Activated CD8-positive, alpha-beta memory T cell treated with anti-CD3 and anti-CD28 coated beads for 1 hour (primary cell): ENCODE results near the gene SPATA24.
A peak's percentile ranks its signal among the peaks of the same experiment; 100 is the strongest.
"Not testable (repeated sequence)": the region's sequence is repeated elsewhere in the genome, so short reads cannot be mapped to it uniquely, and the experiment has no call there.

Experiments used
- DNase-seq, 2 donors: peaks; one replicate each; pipeline ENCODE4 v3.0.0-alpha.2; 2020; ENCODE audit warnings: low read depth in 1 of 2; ENCODE audit errors: extremely low read depth in 1 of 2

Gene SPATA24, protein sequence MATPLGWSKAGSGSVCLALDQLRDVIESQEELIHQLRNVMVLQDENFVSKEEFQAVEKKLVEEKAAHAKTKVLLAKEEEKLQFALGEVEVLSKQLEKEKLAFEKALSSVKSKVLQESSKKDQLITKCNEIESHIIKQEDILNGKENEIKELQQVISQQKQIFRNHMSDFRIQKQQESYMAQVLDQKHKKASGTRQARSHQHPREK

DNA sequence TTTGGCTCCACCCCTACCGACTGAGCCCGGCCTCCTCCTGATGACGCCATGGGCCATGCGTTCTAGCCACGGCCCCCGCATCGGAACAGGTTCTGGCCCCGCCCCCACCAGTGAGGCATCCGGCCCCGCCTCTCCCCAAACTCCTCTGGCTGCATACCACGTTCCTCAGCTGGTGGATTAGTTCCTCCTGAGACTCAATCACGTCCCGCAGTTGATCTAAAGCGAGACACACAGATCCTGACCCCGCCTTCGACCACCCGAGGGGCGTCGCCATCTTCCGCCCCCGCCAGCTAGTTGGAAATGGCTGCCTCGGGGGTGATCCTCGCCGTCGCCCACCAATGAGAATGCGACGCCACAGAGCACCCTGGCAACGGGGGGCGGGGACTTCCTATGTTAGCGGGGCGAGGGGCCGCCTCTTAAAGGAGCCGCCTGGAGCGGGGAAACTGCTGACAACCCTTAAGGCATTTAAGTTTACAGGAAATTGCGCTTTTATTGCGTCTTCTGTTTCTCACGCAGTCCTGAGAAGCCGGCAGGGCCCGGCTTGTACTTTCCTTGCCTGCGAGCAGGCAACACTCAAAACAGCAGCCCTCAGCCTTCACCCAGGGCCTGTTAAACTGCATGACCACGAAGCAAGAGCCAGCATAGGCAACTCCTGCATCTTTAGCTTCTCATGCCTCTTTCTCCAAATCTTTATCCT lies at the start of gene SPATA24:
SPATA24 (minus strand) TSS at position 303 of the 697 bp plus-strand sequence; CDS start at position 274, 29 bp downstream.
- peak; percentile 93 to 96 for DNase-seq

DNA sequence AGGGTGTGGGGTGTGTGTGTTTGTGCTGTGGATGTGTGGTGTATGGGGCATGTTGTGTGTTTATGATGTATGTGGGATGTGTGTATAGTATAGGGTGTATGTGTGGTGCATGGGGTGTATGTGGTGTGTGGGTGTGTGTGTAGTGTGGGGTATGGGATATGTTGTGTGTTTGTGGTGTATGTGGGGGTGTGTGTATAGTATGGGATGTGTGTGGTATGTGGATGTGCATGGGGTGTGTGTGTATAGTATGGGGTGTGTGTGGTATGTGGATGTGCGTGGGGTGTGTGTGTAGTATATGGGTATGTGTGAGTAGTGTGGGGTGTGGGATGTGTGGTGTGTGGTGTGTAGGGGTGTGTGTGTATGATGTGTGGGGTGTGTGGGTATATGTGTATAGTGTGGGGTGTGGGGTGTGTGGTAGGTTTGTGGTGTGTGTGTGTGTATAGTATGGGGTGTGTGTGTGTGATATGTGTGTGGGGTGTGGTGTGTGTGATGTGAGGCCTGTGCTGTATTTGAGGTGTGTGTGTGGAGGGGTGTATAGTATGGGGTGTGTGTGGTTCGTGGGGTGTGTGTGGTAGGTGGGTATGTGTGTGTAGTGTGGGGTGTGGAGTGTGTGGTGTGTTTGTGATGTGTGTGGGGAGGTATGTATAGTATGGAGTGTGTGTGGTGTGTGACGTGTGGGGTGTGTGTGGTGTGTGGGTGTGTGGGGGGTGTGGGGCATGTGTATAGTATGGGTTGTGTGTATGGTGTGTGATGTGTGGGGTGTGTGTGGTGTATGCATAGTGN lies 48.2 kb upstream of the SPATA24 start:
- DNase-seq, result no peak

DNA sequence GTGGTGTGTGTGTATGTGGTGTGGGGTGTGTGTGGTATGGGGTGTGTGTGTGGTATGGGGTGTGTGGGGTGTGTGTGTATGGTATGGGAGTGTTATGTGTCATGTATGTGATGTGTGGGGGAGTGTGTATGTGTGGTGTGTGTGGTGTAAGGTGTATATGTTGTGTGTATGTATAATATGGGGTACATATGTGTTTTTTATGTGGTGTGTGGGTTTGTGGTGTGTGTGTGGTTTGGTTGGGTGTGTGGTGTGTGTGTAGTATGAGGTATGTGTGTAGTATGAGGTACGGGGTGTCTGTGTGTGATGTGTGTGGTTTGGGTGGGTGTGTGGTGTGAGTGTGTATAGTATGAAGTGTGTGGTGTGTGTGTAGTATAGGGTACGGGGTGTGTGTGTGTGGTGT lies 47.3 kb upstream of the SPATA24 start:
- no peak for DNase-seq

DNA sequence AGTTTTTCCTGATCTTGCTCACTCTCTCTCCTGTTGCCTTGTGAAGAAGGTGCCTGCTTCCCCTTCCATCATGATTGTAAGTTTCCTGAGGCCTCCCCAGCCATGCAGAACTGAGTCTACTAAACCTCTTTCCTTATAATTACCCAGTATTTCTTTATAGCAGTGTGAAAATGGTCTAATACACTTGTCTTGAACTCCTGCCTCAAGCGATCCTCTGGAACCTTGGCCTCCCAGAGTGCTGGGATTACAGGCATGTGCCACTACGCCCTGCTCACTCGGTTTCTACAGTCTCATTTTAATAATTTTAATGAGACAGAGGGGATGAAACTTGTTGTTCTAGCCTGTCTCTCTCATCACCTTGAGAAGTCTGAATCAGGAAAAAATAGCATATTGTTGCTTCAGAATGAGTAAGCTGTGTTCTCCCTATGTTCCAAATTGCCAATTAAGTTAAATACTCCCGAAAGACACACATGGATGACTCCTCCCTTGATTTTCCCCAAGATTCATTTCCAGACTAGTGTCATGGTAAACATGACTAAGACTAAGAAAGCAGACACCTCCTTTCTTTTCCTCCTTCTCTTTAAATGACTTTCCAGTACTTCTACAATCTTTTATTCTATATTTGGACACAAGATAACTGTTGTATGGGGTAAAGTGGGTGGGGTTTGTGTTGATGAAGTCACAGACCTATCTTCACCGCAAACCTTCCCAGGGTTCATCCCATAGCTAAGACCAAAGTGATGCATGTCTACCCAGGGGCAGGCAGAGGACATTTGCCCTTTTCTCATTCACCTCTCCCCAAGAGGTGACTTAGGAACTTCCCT lies 43.3 kb upstream of the SPATA24 start:
- no peak for DNase-seq

DNA sequence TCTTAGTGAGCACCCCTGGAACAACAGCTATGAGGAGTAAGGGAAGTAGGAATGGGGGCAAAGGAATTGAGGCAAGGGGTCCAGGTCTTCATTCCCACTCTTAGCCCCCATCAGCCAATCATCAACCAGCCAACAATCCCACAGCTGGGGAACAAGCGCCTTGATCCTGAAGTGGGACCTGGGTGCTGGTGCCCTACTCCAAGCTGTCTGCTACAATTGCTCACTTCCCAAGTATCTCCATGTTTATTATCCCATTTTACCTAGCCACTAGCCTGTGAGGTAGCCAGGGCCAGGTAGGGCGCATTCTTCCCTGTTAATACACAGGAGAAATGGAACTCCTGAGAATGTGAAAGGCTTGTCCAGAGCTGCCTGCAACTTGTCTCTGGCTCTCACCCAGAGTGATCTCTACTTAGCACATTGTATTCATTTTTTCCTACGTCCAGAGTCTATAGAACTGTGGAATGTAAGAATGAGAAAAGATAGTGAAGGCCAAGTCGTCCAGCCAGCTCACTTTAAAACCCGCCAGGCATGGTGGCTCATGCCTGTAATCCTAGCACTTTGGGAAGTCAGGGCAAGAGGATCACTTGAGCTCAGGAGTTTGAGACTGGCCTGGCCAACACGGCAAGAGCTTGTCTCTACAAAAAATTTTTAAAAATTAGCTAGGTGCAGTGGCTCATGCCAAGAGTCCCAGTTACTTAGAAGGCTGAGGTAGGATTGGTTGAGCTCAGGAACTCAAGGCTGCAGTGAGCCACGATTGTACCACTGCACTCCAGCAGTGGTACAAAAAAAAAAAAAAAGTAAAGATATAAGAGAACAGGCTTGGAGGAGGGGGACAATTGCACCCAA lies 41.7 kb upstream of the SPATA24 start:
- no peak for DNase-seq

DNA sequence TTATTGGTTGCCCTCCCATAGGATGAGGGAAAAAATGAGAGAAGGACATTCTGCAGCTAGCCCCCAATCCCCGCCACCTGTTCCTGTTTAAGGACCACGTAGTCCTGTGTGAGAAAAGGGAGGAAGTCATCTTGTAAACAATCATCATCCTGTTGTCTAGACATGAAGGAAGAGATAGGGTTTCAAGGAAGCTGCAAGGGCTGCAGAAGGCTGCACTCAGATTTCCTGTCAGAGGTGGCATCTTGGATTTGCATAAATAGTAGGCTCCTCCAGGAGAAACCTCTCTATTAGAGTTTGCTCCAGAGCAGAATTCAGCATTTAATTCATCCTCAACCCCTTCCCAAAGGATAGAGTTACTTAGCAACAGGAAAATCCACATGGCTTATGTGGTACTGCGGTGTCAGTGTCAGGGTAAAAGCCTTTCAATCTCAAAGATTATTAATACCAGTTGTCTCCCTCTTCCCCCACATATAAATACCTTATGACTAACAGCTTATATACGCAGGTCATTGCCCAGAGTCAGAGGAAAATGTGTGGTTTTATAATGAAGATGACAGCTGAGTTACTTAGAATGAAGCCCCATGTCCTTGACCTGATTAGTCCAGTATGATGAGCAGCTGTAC lies 40.1 kb upstream of the SPATA24 start:
- no peak for DNase-seq

DNA sequence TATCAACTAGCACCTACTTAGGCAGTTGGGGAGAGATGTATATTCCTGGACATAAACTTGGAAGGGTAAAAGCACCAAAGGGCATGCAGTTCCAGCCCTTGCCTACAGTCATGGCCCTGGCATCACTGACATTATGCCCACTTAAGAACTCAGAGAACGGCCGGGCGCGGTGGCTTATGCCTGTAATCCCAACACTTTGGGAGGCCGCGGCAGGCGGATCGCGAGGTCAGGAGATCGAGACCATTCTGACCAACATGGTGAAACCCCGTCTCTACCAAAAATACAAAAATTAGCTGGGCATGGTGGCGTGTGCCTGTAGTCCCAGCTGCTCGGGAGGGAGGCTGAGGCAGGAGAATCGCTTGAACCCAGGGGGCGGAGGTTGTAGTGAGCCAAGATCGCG lies 36.5 kb upstream of the SPATA24 start:
- DNase-seq, result not testable (repeated sequence)

DNA sequence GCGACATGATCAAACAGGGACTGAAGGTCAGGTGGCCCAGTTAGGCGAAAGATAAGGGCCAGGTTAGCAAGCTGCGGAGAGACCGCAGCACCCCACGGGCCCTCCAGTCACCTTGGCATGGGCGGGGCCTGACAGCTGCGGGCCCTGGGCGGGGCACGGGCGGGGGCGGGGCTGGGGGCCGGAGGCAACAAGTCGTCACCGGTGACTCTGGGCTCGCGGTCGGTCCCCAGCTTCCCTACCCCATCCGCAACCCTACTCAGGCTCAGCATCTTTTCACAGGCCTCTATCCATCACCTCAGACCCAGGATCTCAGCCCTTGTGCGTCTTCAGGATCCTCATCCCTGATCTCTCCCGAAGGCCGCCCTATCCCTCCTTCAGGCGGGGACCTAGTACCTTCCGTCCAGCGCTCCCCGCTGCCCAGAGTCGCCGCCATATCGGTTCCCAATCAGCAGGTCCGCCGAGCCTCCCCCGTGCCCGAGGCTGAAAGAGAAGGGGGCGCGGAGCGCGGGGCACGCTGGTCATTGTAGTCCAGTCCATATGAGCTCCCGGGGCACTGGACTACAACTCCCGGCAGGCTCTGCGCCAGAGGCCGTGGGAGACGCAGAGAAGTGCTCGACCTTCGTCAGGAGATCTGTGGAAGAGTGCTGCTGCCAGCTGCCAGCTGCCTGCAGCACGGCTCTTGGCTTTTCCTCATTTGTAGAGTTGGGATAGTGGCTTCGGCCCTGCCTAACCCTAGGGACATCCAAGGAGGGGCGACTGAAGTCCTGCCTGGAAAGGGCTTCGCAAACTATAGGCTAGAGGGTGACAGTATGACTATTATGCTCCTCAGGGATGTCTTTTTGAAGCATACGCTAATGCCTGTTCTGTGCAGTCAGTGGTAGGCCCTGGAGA lies 35.4 kb upstream of the SPATA24 start, which contains the start of gene DNAJC18:
DNAJC18 (minus strand) TSS at position 513 of the 891 bp plus-strand sequence; CDS start at position 433, 80 bp downstream.
- peak; percentile 69 to 83 for DNase-seq

DNA sequence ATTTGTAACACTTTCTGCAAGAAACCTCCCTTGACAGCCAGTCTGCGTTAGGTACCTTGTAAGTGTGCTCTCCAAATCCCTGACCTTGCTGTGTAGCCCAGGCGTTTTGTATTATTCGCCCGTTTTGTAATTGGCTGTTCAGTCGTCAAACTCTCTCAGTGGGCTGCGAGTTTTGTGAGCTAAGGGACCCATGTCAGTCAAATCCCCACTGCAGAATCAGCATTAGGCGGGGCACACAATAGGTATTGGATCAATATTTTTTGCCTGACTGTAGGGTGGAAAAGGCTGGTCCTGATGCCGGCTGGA lies 34.8 kb upstream of the SPATA24 start:
- DNase-seq, result no peak

DNA sequence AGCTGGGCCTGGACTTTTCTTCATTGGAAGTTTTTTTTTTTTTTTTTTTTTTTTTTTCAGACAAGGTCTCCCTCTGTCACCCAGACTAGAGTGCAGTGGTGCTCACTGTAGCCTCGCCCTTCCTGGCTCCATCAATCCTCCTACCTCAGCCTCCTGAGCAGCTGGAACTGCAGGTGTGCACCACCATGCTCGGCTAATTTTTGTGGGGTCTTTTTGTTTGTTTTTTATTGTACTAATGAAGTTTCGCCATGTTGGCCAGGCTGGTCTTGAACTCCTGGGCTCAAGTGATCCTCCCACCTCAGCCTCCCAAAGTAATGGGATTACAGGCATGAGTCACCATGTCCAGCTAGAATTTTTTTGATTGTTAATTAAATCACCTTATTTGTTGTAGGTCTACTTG lies 31.8 kb upstream of the SPATA24 start:
- no peak for DNase-seq

DNA sequence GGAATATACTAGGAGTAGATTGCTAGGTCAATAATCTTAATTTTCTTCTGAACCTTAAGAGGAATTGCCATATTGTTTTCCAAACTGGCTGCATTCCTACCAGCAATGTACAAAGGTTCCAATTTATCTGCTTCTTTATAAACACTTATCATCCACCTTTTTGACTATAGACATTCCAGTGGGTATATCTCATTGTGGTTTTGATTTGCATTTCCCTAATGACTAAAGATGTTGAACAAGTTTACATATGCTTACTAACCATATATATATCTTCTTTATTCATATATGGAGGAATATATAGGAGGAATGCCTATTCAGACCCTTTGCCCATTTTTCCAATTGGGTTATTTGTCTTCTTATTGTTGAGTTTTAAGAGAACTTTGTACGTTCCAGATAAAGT lies 27.8 kb upstream of the SPATA24 start:
- DNase-seq, result no peak

DNA sequence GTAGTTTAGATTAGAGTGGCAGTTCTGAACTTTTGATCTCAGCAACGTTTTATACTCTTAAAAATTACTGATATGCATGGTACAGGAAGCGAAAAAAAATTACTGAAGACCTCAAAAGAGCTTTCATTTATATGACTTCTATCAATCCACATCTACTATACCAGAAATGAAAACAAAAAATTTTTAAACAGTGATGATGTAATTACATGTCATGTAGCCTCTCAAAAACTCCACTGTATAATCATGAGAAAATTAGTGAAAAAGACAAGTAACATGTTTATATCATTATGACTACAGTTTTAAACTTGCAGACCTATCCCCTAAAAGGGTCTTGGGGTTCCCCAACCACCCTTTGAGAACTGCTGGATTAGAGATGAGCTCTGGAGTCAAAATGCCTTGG lies 26.1 kb upstream of the SPATA24 start:
- no peak for DNase-seq

DNA sequence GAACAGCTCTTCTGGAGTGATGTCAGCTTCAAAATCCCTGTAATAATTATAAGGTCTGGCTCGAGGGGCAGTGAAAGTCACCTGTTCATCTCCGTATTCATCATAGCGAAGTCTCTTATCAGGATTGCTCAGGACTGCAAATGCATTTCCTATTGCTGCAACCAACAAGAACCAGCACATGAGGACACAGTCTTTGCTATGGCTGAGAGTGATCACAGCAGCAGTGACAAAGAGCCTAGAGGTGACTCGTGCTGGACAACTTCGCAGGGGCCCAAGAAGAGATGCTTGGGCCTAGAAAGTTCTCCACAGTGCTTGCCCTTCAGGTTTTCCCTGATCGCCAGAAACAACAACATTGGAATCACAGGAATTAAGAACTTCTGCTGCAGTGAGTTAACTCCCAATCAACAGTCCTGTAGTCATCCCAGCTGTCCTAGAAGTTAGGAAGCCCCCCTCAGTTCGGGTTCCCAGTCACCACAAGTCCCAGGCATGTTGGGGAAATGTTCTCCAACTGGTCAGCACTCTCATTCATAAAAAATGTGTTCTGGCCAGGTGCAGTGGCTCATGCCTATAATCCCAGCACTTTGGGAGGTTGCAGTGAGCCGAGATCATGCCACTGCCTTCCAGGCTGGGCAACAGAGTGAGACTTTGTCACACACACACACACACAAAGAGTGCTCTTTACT lies 22.5 kb upstream of the SPATA24 start:
- DNase-seq, result no peak

DNA sequence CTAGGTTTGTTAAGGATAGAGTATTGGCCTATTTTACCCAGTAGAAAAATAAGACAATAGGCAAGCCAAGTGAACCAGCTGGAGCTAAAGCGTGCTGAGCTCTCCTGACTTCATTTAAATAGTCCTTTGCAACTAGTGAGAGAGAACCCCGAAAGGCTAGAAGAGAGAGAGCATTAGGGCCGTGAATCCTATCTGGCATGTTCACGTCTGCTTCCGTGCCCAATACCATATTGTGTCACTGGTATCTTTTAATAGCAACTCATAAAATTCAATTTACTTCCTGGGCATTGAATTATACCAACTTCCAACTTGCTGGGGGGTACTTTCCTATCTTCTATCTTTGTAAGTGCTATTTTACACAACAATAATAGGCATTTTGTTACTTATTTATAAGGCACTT lies 21.6 kb upstream of the SPATA24 start:
- DNase-seq, result no peak

DNA sequence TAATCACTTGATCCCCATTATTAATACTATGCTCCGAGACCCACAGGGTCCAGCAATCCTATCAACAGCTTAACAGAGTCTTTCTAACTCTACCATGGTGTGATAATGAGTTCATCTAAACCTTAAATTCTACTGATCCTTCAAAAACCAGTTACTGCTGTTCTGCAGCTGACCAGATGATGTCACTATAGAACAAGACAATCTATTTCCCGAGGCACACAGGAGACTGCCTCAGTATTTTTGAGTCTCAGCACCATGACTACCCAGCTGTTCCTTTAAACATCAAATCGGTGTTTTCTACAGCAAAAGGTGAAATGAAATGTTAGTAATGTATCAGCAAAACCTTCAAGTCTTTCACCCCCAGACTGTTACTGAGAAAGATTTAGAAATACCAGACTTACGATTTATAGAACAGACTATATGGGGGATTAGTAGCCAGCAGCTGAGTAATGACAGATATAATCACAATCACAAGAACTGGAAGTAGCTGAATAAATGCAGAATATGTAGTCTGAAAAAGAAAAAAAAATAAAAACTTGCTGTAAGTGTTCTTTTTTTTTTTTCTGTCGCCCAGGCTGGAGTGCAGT lies 18.5 kb upstream of the SPATA24 start:
- DNase-seq, result peak in 1 of 2 donors; percentile 21

DNA sequence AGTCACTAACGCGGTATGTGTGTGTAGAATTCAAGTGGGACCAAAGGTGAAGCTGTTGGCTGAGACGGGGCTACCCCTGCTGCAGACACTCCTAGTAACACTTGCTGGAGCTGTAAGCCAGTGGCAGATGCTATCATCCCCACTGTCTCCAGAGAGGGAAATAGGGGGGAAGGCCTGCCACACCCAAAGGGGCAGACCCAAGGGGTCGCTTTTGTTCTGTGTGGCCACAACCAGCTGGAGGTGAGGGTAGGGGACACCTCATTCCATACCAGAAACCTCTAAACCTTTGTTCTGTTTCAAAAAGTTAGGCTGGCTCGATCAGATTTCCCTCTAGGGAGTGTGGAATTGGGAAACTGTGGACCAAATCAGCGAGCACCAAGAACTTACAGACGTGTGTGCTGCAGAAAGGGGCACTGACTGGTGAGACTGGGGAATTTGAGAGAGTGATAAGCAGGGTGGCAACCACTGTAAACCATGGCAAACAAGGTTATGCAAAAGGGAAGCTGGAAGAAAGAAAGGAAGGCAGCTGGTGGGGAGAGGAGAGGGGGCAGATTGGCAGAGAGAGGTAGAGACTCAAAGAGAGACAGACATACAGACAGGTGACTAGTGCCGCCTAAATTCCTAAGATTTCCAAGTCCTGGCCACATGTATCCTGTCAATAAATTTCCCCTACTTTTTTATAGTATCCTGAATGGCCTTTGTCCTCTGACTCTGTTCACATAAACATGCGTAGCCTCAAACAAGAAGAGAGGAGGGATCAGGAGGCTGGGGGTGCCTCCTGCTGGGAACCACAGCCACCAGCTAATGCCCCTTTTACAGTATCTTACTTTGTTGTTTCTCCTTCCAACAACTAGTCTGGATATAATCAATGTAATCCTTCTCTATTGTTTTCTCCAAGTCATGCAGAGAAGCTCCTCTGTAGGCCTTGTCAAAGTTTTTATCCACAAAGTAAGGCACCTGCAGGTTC lies 15.6 kb upstream of the SPATA24 start:
- DNase-seq, result no peak

DNA sequence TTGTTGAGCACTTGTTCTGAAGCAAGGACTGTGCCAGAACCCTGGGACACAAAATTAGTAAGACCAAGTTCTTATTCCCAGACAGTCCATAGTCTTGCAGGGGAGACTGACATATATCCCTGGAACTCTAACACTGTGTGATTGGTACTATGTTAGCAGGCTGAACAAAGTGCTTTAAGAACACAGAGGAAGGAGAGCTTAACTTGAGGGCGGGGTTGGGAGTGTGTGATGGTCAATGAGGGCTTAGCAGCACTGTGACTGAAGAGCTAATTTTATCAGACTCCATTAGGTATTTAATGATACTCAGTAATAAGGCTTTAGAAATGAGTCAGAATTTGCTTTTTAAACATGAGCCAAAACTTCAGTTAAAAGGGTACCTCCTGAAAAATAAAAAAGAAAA lies 14.9 kb upstream of the SPATA24 start:
- DNase-seq, result no peak
